Measurements from ENCODE around the gene ABCD1.
"Not testable (repeated sequence)": the region's sequence is repeated elsewhere in the genome, so short reads cannot be mapped to it uniquely, and the experiment has no call there.

Gene ABCD1

DNA sequence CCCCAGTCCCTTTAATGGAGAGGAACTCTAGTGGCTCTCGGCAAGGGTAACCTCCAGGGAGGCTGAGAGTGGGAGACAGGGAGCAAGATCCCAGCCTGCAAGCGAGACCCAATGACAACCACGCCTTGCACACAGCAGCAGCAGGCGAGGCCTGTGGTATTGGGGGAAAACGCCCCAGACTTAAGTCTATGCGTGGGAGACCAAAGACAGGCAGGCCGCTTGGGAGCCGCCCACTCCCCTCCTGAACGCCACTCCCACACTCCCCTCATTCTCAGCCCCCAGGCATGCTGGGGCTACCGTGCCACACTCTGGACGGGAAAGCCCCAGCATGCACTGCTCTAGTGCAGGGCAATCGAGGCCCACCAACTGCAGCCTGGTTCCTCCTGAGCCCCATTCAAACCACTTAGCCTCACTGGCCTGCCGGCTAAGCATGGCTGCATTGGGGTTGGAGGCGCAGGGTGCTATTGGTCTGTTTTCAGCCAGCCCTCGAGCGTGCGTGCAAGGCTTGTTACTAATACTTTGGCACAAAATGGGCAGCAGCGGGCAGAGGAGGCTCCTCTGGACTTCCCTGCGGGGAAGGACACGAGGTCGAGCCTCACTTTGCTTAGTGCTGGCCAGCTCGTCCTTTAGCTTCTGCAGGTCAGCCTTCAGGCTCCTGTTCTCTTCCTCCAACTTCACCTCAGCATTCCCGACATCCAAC is 22.2 kb upstream of the ABCD1 start:
- H4K8ac ChIP-seq (ENCODE audit: low read depth, low read length): no peak overlapping the region
- H3K9ac ChIP-seq (ENCODE audit: low read length): no peak overlapping the region
- H2AK5ac ChIP-seq (ENCODE audit: low read length): no peak overlapping the region
- no peak overlapping the region for H3K23ac ChIP-seq (ENCODE audit: low read length)
- H2BK5ac ChIP-seq (ENCODE audit: low read depth, low read length, poor library complexity): no peak overlapping the region
- no peaks in the 10 kb centered on the region for H3K27me3 ChIP-seq (ENCODE audit: insufficient read depth, low read length)
- no peak overlapping the region for H4K91ac ChIP-seq (ENCODE audit: low read depth, low read length)
- no peak overlapping the region for H2BK120ac ChIP-seq (ENCODE audit: insufficient read depth, low read length, poor library complexity)
- no peak overlapping the region for H3K4ac ChIP-seq (ENCODE audit: low read depth, low read length)
- H2BK12ac ChIP-seq (ENCODE audit: low read length): no peak overlapping the region
- H3K4me3 ChIP-seq (ENCODE audit: low read depth, low read length): no peak overlapping the region
- no peaks in the 10 kb centered on the region for H3K79me2 ChIP-seq (ENCODE audit: control insufficient read depth, insufficient read depth, low read length, poor library complexity)
- WGBS (ENCODE audit: extremely low coverage, insufficient coverage, insufficient read length): no CpG with 5 or more reads among the region's 23 CpGs
- H3K18ac ChIP-seq (ENCODE audit: low read length): no peak overlapping the region
- no peak overlapping the region for H2AFZ ChIP-seq (ENCODE audit: insufficient read depth, low read length, poor library complexity)
- no peaks in the 10 kb centered on the region for H3K9me3 ChIP-seq (ENCODE audit: insufficient read depth, low read depth, low read length)
- peaks cover 3 to 4% of the 10 kb centered on the region in 2 experiments for H3K4me1 ChIP-seq (ENCODE audit: control insufficient read depth in 1 of 2, insufficient read depth in 2 of 2, low read length in 2 of 2)
- no peak overlapping the region for H3K27ac ChIP-seq (ENCODE audit: low read depth, low read length)
- no peak overlapping the region for H3K4me2 ChIP-seq (ENCODE audit: low read length)
- no peak overlapping the region for H4K12ac ChIP-seq (ENCODE audit: low read depth, low read length)
- DNase-seq: no peak
- H3K36me3 ChIP-seq (ENCODE audit: control insufficient read depth in 1 of 2, insufficient read depth in 2 of 2, low read length in 2 of 2): peaks cover 66 to 69% of the 10 kb centered on the region in 2 experiments
- no peaks in the 10 kb centered on the region for H3K79me1 ChIP-seq (ENCODE audit: low read length)
- H3K14ac ChIP-seq (ENCODE audit: low read length): no peak overlapping the region

DNA sequence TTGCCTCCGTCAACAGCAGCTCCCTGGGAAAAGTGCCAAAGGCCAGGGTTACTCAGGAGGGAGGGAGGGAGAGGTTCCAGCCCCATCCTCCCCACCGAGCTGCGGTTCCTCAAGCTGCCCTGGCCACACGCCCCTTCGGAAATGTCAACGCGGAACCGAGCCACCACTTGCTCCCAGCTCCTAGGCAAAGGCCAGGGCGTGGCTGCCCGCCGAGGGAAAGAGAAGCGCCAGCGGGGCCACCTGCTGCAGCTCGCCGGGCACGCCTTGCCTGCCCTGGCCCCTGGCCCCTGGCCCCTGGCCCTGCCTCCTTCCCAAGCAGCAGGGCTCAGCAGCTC is 21.7 kb upstream of the ABCD1 start:
- no peaks in the 10 kb centered on the region for H3K79me2 ChIP-seq (ENCODE audit: control insufficient read depth, insufficient read depth, low read length, poor library complexity)
- H4K8ac ChIP-seq (ENCODE audit: low read depth, low read length): no peak overlapping the region
- no peak overlapping the region for H3K14ac ChIP-seq (ENCODE audit: low read length)
- H3K27me3 ChIP-seq (ENCODE audit: insufficient read depth, low read length): no peaks in the 10 kb centered on the region
- H3K9ac ChIP-seq (ENCODE audit: low read length): no peak overlapping the region
- no peak overlapping the region for H2AFZ ChIP-seq (ENCODE audit: insufficient read depth, low read length, poor library complexity)
- no peak overlapping the region for H3K4me2 ChIP-seq (ENCODE audit: low read length)
- no peak overlapping the region for H4K91ac ChIP-seq (ENCODE audit: low read depth, low read length)
- peaks cover 3 to 4% of the 10 kb centered on the region in 2 experiments for H3K4me1 ChIP-seq (ENCODE audit: control insufficient read depth in 1 of 2, insufficient read depth in 2 of 2, low read length in 2 of 2)
- H4K12ac ChIP-seq (ENCODE audit: low read depth, low read length): no peak overlapping the region
- no CpG with 5 or more reads among the region's 16 CpGs for WGBS (ENCODE audit: extremely low coverage, insufficient coverage, insufficient read length)
- no peak overlapping the region for H2BK12ac ChIP-seq (ENCODE audit: low read length)
- no peak for DNase-seq
- H2BK5ac ChIP-seq (ENCODE audit: low read depth, low read length, poor library complexity): no peak overlapping the region
- no peak overlapping the region for H3K18ac ChIP-seq (ENCODE audit: low read length)
- no peak overlapping the region for H2AK5ac ChIP-seq (ENCODE audit: low read length)
- no peak overlapping the region for H2BK120ac ChIP-seq (ENCODE audit: insufficient read depth, low read length, poor library complexity)
- H3K4ac ChIP-seq (ENCODE audit: low read depth, low read length): no peak overlapping the region
- H3K4me3 ChIP-seq (ENCODE audit: low read depth, low read length): no peak overlapping the region
- no peaks in the 10 kb centered on the region for H3K79me1 ChIP-seq (ENCODE audit: low read length)
- H3K27ac ChIP-seq (ENCODE audit: low read depth, low read length): no peak overlapping the region
- peaks cover 68 to 69% of the 10 kb centered on the region in 2 experiments for H3K36me3 ChIP-seq (ENCODE audit: control insufficient read depth in 1 of 2, insufficient read depth in 2 of 2, low read length in 2 of 2)
- H3K23ac ChIP-seq (ENCODE audit: low read length): no peak overlapping the region
- no peaks in the 10 kb centered on the region for H3K9me3 ChIP-seq (ENCODE audit: insufficient read depth, low read depth, low read length)

DNA sequence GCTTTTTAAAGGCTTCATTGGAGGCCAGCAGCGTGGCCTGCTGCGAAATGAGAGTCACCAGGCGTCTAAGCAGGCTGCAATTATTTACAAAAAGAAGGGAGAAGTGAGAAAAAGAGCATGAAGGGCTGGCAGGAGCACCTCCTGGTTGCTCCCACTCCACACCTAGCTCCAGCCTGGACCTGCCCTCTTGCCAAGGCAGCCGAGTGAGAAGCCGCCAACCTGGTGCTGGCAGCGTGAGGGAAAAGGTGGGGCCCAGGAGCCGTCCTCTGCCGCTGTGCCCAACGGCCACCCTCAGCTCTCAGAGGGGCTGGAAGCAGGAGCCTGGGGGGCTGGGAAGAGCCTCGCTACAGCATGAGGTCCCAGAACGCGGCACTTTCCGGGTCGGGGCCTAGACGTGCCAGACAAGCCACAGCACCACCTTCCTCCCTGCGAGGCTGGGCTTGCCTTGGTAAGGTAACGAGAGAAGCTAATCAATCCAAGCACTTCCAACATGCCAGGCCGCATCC is 20.6 kb upstream of the ABCD1 start:
- Histone ChIP-seq H3K79me2 (ENCODE audit: control insufficient read depth, insufficient read depth, low read length, poor library complexity) (no peaks in the 10 kb centered on the region), H3K4me3 (ENCODE audit: low read depth, low read length) (no peak overlapping the region), H3K36me3 (ENCODE audit: control insufficient read depth in 1 of 2, insufficient read depth in 2 of 2, low read length in 2 of 2) (peaks cover 68 to 70% of the 10 kb centered on the region in 2 experiments), H3K14ac (ENCODE audit: low read length) (no peak overlapping the region), H2AK5ac (ENCODE audit: low read length) (no peak overlapping the region), H3K79me1 (ENCODE audit: low read length) (peaks cover 2% of the 10 kb centered on the region), H3K4me2 (ENCODE audit: low read length) (no peak overlapping the region), H2AFZ (ENCODE audit: insufficient read depth, low read length, poor library complexity) (no peak overlapping the region), H3K18ac (ENCODE audit: low read length) (no peak overlapping the region), H3K9me3 (ENCODE audit: insufficient read depth, low read depth, low read length) (no peaks in the 10 kb centered on the region), H4K12ac (ENCODE audit: low read depth, low read length) (no peak overlapping the region), H3K23ac (ENCODE audit: low read length) (no peak overlapping the region), H2BK5ac (ENCODE audit: low read depth, low read length, poor library complexity) (no peak overlapping the region), H4K91ac (ENCODE audit: low read depth, low read length) (no peak overlapping the region), H3K4me1 (ENCODE audit: control insufficient read depth in 1 of 2, insufficient read depth in 2 of 2, low read length in 2 of 2) (peaks cover 6 to 7% of the 10 kb centered on the region in 2 experiments), H3K9ac (ENCODE audit: low read length) (no peak overlapping the region), H2BK120ac (ENCODE audit: insufficient read depth, low read length, poor library complexity) (no peak overlapping the region), H3K27me3 (ENCODE audit: insufficient read depth, low read length) (no peaks in the 10 kb centered on the region), H2BK12ac (ENCODE audit: low read length) (no peak overlapping the region), H3K27ac (ENCODE audit: low read depth, low read length) (no peak overlapping the region), H4K8ac (ENCODE audit: low read depth, low read length) (no peak overlapping the region), H3K4ac (ENCODE audit: low read depth, low read length) (no peak overlapping the region)
- WGBS (ENCODE audit: extremely low coverage, insufficient coverage, insufficient read length): no CpG with 5 or more reads among the region's 18 CpGs
- DNase-seq: no peak

DNA sequence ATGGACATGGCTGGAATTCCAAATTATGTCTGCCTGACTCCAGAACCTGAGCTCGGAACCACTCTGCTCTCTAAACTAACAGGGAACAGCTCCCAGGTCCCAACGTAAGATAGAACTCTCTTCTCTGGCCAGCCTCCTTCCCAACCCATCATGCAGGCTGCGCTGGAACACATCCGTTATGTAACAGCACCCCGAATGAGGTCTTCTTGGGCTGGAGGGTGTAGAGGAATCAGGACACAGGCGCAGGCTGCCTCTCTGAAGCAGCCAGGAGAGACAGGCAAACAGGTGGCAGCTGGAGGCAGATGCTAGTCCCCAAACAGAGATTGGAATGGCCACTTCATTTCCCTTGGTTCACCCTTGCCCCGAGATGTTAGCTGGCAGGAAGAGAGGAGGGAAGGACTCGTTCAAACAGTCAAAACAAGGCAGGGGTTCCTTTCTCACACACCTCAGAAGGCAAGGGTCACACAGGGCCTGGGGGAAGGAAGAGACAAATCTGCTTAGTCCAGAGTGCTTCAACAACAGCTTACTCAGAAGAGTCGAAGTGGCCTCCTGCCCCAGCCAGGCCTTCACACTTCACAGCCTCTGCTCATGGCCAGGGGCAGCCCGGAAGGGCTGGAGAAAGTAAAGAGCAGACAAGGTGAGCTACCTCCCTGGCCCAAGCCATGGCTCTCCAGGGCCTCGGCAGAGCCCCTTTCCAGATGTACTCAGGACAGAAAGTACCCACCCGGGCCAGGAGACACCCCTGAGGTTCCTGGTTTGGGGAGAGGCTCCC is 19.8 kb upstream of the ABCD1 start:
- not testable (repeated sequence) for H3K4ac ChIP-seq (ENCODE audit: low read depth, low read length); H2BK12ac ChIP-seq (ENCODE audit: low read length); H3K23ac ChIP-seq (ENCODE audit: low read length); H3K4me3 ChIP-seq (ENCODE audit: low read depth, low read length); H2AK5ac ChIP-seq (ENCODE audit: low read length); DNase-seq; H3K27ac ChIP-seq (ENCODE audit: low read depth, low read length); H3K9ac ChIP-seq (ENCODE audit: low read length); H4K12ac ChIP-seq (ENCODE audit: low read depth, low read length); H2AFZ ChIP-seq (ENCODE audit: insufficient read depth, low read length, poor library complexity); H2BK5ac ChIP-seq (ENCODE audit: low read depth, low read length, poor library complexity); H4K8ac ChIP-seq (ENCODE audit: low read depth, low read length); H3K79me2 ChIP-seq (ENCODE audit: control insufficient read depth, insufficient read depth, low read length, poor library complexity); H3K27me3 ChIP-seq (ENCODE audit: insufficient read depth, low read length); H3K79me1 ChIP-seq (ENCODE audit: low read length); H3K4me2 ChIP-seq (ENCODE audit: low read length); H2BK120ac ChIP-seq (ENCODE audit: insufficient read depth, low read length, poor library complexity); H3K14ac ChIP-seq (ENCODE audit: low read length); H3K18ac ChIP-seq (ENCODE audit: low read length); H4K91ac ChIP-seq (ENCODE audit: low read depth, low read length); H3K9me3 ChIP-seq (ENCODE audit: insufficient read depth, low read depth, low read length)
- Histone ChIP-seq H3K4me1 (ENCODE audit: control insufficient read depth in 1 of 2, insufficient read depth in 2 of 2, low read length in 2 of 2) (peaks cover 9 to 10% of the 10 kb centered on the region in 2 experiments), H3K36me3 (ENCODE audit: control insufficient read depth in 1 of 2, insufficient read depth in 2 of 2, low read length in 2 of 2) (peaks cover 69 to 73% of the 10 kb centered on the region in 2 experiments)
- WGBS (ENCODE audit: extremely low coverage, insufficient coverage, insufficient read length): no CpG with 5 or more reads among the region's 12 CpGs

Data from trophoblast cell (in vitro differentiated cells and primary cell).